Astrocyte of the spinal cord (primary cell): ENCODE results near the gene ZNF688.

Experiments
- DNase-seq: peaks from one replicate; pipeline ENCODE4 v3.0.0; 2011; ENCODE audit warnings: low read depth, low spot score
- H3K4me3 ChIP-seq: 2 replicates; pipeline ENCODE4 v1.5.1; 2011; ENCODE audit warnings: low read depth, mild to moderate bottlenecking, low read length, moderate library complexity
- in situ Hi-C: cut with HindIII; loops from 2 replicates; pipeline ENCODE4 v1.10.0; 2017; ENCODE audit warnings: low sequenced_read_pairs
- TF ChIP-seq, protein P1 (sequence below): IDR thresholded peaks from 2 replicates; pipeline ENCODE4 v1.5.1; 2012; ENCODE audit warnings: low read depth, mild to moderate bottlenecking, low read length, inconsistent platforms

ZNF688 gene

DNA sequence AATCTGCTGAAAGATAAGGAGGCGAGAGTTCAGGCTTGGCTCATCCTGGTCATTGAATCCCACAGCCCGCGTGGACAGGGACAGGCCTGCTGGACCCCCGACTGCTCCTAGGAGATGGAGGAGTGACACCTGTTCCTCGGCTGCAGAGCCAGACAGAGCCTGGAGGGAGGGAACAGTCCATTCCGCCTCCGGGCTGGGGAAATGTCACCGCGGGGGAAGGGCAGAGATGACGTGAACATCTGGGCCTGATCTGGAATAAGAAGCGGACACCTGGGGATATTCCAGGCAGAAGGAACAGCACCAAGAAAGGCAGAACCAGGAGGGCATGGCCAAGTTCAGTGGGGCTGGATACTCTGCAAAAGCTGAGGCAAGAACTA, 38.4 kb downstream of the ZNF688 start:
- TF ChIP-seq, protein P1, sequence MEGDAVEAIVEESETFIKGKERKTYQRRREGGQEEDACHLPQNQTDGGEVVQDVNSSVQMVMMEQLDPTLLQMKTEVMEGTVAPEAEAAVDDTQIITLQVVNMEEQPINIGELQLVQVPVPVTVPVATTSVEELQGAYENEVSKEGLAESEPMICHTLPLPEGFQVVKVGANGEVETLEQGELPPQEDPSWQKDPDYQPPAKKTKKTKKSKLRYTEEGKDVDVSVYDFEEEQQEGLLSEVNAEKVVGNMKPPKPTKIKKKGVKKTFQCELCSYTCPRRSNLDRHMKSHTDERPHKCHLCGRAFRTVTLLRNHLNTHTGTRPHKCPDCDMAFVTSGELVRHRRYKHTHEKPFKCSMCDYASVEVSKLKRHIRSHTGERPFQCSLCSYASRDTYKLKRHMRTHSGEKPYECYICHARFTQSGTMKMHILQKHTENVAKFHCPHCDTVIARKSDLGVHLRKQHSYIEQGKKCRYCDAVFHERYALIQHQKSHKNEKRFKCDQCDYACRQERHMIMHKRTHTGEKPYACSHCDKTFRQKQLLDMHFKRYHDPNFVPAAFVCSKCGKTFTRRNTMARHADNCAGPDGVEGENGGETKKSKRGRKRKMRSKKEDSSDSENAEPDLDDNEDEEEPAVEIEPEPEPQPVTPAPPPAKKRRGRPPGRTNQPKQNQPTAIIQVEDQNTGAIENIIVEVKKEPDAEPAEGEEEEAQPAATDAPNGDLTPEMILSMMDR: no peak
- DNase-seq: no peak
- in situ Hi-C loops: no loop called here
- H3K4me3 ChIP-seq: no peak overlapping the region

DNA sequence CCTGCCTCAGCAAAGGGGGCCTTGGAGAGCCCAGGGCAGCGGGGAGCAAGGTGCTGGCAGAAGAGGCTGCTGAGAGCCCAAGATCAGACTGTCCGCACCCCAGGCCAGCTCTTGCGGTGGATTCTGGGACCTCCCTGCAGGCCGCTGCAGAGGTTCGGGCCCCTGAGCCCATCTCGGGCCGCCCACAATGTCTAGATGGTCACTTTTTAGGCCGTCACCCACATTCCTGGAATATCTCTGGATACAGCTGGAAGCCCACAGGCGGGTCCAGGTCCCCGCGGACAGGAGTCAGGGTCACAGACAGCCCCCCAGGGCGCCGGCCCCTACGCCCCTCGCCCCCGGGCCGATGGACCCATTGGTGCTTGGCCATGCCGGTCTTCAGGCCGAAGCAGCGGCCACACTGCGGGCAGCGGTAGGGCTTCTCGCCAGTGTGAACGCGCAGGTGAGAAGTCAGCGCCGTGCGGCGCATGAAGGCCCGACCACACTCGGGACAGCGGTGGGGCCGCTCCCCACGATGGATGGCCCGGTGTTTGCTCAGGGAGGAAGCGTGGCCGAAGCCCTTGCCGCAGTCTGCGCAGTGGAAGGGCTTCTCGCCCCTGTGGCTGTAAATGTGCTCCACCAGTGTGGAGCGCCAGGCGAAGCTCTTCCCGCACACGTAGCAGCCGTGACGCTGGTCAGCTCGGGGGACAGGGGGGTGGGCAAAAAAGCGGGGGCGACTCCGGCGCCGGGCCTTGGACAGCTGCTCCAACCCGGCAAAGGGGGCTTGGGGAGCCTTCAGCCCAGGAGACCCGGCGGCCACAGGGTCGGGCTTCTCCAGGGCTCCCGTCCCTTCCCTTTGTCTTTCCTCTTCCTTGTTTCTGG, 39.0 kb downstream of the ZNF688 start:
- TF ChIP-seq, protein P1: no peak
- in situ Hi-C loops: no loop called here

DNA sequence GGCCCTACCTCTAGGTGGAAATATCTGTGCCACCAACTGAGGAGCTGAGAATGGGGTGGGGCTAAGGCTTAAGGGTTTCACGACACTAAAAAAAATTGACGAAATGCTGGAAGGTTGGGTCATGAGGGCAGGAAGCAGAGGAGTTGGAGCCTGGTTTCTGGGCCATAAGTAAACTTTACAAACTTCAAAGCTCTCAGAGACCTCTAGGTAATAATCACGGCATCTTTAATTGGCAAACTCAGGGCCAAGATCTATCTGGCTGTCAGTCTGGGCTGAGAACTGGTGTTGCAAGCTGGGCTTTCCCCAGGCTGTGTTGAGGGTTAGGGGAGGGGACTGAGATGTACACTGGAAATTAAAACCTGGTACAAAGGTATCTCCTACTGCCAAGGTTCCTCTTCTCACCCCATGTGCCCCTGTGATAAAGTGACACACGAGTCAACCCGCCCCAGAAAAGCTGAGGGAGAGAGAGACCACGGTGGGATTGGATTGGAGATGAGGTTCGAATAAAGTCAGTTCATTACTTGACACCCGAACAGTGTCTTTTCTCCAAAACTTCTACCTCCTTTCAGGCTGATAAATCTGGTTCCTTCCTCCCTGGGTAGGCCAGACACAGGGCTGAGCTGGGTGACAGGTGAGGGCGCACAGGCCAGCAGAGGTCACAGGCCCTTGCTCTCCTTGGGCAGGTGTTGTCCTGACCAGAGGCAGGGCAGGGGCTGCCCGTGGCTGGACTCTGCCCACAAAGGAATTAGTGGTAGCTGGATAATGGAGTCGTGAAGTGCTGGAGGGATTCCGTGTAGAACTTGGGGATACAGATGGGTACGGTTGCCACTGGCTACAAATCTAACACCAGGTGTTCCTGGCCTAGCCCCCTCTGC, 41.1 kb downstream of the ZNF688 start:
- TF ChIP-seq, protein P1: no peak
- no peak overlapping the region for H3K4me3 ChIP-seq
- no peak for DNase-seq
- in situ Hi-C loops: no loop called here

More for the DNA sequence above, 39.0 kb downstream of the ZNF688 start:
- no peak for DNase-seq
- no peak overlapping the region for H3K4me3 ChIP-seq

DNA sequence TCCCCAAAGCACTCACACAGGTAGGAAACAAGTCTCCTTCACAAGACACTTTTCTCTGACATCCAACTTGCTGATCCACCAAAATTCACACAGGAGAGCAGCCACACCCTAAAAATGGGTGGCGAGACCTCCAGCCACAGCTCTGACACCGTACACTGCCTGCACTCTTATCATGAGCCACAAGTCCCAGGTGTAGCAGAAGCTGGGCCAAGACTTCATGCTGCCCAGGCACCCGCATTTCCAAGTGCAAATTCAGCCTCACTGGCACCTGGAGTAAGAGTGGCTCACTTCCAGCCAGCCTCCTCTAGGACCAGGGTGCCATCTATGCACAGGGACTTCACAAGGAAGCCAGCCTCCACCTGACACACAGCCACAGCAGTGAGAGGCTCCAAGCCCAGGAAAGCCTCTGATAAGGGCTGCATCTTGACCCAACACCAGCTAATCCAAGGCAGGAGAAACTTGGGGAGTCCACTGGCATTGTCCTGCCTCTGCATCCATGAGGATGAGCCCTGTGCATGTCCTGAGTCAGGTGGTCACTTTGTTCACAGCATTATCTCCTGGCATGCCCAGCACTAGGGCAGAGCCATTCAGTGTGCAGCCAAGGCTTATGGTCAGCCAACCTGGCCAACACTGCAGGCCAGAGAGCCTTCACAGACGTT, 42.6 kb downstream of the ZNF688 start:
- H3K4me3 ChIP-seq: no peak overlapping the region
- no peak for DNase-seq
- in situ Hi-C loops: no loop called here
- TF ChIP-seq, protein P1: no peak

DNA sequence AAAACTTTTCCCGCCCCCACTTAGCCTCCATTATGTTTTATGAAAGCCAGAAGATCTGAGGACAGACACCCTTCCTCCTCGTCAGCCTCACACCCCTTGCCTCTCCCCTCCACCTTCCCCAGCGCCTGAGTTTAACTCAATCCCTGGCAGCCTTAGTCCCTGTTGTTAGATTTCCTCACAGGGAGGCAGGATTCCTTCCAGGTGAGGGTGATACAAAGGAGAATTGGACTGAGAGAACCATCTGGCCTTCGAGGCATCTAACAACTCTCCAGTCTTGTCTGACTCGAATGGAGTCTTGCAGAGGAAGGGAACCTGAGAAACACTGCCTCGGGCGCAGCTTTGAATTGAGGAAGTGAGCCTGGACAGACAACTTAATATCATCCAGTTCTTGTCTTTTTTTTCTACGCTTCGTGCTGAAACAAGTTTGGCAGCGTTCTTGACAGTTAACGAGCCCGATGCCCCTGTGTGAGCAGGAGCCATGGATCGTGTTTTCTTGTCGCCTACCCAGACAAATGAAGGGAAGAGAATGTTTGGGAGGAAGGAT, 43.8 kb downstream of the ZNF688 start:
- DNase-seq: no peak
- H3K4me3 ChIP-seq: peak overlapping the region; percentile 70
- TF ChIP-seq, protein P1: no peak
- in situ Hi-C loops: no loop called here
